NCI-H460 (cell line): ENCODE results near the gene ATG12. TPM values are rescaled to one million over a fixed set of nuclear protein-coding genes. Genes with fewer than 3 reads are reported as not detected.
"Not testable (repeated sequence)": the region's sequence is repeated elsewhere in the genome, so short reads cannot be mapped to it uniquely, and the experiment has no call there.

Experiments
- DNase-seq: peaks from one replicate; pipeline ENCODE4 v3.0.0-alpha.2; 2016; ENCODE audit warnings: low read depth; ENCODE audit errors: extremely low read depth
- polyA plus RNA-seq: library from polyadenylated mRNA; depleted of rRNA; stranded (reverse); fragments of >200 nt; gene quantifications from 2 replicates; pipeline ENCODE4 v1.2.3, GENCODE V29; 2014; cell fraction: nucleus; rRNA removed
- total RNA-seq: library from RNA; depleted of rRNA; stranded (reverse); fragments of >200 nt; shearing (Covaris generic); gene quantifications from 2 replicates; pipeline ENCODE4 v1.2.3, GENCODE V29; 2014; rRNA removed

ATG12 gene
- total RNA-seq = 59.8 and 82.9 TPM in 2 replicates
- 55.7 and 57.6 TPM in 2 replicates for polyA plus RNA-seq

DNA sequence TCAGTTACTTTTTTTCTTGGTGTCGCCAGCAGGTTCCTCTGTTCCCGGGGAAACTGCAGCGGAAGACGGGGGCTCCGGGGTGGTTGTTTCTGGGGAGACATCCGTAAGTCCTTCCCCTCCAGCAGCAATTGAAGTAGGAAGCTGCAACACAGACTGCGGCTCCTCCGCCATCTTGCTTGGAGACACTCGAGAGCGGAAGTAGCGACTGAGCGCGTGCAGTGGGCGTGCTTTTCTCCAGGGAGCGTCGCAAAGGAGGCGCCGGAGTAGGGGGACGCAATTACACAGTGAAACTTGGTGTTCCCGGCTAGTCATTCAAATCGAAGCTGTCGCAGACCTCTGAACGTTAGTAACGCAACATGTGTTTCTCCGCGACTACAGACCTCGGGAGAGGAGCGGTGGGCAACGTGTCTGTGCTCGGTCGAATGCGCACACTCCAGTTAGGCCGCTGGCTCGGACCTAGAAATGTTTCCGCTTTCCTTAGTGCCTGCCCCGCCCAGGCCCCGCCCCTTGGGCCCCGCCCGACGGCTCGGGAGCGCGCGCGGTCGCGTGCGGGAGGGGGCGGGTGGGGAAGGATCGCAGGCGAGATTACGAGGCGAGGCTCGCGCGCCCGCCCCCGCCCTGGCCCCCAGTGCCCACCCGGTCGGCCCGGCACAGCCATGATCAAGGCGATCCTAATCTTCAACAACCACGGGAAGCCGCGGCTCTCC is at the start of gene ATG12, which contains the start of gene AP3S1:
TSS of gene ATG12 (minus strand) at position 184 of the 707 bp plus-strand sequence. CDS start at position 171, 13 bp downstream.
TSS of gene AP3S1 (plus strand) at position 554 of the 707 bp plus-strand sequence. CDS start at position 657, 103 bp downstream.
- peak; percentile 91 for DNase-seq

DNA sequence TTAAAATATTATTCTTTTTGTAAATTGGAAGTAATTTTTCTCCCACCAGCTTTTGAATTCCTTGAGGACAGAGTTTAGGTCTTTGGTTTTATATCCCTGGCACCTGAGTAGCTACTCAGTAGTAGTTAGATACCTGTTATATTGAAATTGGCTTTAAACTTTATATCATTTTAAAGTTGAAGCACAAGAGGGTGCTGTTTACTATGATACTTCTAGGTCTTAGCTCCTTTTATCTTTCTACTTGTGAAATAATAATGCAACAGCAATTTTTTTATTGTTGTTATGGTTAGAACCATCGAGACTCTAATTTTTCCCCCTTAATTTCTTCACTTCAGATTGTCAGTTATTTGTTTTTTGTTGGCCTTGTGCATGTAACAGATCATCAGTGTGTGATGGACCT is 46.7 kb upstream of the ATG12 start:
- DNase-seq = no peak

- DNase-seq = not testable (repeated sequence)
Measured at GRCh38 chr5:115885208-115885607, 43.8 kb upstream of the ATG12 start.

DNA sequence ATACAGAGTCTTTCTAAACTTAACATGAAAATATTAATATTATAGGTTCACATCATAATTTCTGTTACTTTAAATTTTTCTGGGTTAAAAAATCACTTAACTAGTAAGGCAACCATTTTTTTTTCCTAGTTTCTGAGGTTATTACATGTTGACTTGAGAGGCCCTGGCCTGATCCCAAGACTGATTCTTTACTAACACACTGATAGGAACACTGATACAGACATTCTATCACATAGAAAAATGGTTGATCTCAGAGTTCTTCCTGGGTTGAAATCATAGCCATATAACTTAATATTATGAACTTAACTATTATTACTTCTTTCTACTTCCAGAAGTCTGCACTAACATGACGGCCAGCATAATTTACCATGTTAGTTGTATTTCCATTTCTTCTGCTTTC is 43.3 kb upstream of the ATG12 start:
- DNase-seq = no peak

DNA sequence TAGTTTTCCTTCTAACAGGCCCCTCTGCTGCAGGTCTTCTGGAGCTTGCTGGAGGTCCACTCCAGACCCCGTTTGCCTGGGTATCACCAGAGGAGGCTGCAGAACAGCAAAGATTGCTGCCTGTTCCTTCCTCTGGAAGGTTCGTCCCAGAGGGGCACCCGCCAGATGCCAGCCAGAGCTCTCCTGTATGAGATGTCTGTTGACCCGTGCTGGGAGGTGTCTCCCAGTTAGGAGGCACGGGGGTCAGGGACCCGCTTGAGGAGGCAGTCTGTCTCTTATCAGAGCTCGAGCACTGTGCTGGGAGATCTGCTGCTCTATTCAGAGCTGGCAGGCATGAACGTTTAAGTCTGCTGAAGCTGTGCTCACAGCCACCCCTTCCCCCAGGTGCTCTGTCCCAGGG is 41.1 kb upstream of the ATG12 start:
- DNase-seq = not testable (repeated sequence)

GRCh38 chr5:115877342-115877741 is 36.0 kb upstream of the ATG12 start:
- DNase-seq = not testable (repeated sequence)

GRCh38 chr5:115875447-115875846 is 34.1 kb upstream of the ATG12 start:
- DNase-seq = no peak

- no peak for DNase-seq
Measured at GRCh38 chr5:115873392-115873791, 32.0 kb upstream of the ATG12 start.

DNA sequence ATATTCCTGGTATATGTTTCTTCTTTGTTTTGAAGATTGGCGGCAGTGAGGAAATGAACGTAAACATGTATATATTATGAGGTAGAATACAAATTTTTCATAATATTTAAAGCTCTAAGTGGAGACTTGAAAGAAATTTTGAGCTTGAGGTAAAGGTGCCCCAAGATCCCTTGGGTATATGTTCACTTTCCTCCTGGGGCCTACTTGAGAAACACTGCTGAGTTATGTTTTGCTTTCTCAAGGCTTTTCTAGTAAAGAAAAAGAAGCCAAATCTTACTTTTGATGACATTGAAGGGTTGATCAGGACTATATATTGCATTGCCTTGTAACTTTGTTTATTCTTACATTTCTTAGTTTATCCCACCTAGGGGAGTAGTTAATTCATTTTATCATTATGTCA is 31.1 kb upstream of the ATG12 start:
- DNase-seq = no peak

- no peak for DNase-seq
Measured at GRCh38 chr5:115869256-115869795, 28.0 kb upstream of the ATG12 start.

DNA sequence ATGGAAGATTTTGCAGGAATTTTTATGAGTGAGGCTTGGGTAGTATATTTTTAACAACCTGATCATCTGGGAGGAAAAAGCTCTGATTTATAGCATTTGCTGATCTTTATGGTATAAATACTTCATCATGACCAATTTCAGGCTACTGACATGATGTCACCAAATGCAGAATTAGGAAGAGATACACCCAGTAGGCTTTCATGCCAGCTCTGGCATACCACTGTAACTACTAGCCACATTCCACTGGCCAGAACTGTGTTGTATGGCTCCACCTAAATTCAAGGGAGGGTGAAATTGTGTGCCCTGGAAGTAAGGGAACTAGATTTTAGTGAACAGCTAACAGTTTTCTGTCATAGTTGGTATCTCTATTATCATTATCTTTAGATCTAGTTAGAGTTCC is 18.0 kb upstream of the ATG12 start:
- no peak for DNase-seq

GRCh38 chr5:115858396-115858795 is 17.0 kb upstream of the ATG12 start:
- no peak for DNase-seq

DNA sequence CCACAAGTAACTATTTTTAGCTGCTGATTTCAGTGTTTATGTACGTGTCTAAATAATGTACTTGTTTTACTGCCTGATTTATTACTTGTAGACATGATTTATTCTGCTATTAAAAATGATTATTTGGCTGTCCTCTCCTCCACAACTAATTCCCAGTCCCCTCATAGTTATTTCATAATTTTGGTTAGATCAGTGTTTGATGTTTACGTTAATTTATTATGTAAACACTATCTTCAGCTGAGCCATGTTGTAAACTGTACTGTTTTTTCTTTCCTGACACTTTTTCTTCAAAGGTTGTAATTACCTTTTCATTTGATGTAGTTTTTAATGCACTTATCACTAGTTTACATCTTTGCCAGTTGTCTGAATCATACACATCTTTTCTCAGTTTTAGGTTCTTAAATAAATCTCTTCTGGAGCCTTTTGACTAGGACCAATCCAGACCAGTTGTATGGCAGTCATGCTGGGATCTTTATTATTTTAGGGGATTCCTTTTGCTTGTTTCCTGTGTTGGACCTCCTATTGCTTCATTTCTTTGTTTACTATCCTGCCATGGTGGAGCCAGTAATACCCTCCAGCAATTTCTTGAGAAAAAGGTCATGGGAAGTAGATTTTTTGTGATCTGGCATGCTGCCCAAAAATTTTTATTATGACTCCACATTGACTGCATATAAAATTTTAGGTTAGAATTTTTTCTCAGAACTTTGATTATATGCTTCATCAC is 16.4 kb upstream of the ATG12 start:
- DNase-seq = peak; percentile 22

DNA sequence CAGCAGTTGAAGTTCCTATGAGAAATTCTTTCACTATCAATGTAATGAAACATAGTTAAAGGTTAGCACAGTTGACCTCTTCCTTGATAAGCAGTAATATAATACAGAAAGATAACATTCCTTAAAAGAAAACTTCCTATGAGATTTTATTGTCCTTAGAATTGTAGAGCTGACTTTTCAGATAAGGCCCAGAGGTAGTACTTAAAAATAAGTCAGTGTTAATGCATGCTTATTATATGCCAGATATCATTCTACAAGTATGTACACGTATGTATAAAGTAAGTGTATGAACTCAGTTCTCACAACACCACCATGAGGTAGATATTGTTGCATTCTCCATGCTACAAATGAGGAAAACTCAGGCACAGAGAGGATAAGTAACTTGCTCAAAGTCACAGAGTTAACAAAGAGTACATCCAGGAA is 15.7 kb upstream of the ATG12 start:
- no peak for DNase-seq

GRCh38 chr5:115855959-115856358 is 14.6 kb upstream of the ATG12 start:
- no peak for DNase-seq

GRCh38 chr5:115854139-115854538 is 12.8 kb upstream of the ATG12 start:
- no peak for DNase-seq

DNA sequence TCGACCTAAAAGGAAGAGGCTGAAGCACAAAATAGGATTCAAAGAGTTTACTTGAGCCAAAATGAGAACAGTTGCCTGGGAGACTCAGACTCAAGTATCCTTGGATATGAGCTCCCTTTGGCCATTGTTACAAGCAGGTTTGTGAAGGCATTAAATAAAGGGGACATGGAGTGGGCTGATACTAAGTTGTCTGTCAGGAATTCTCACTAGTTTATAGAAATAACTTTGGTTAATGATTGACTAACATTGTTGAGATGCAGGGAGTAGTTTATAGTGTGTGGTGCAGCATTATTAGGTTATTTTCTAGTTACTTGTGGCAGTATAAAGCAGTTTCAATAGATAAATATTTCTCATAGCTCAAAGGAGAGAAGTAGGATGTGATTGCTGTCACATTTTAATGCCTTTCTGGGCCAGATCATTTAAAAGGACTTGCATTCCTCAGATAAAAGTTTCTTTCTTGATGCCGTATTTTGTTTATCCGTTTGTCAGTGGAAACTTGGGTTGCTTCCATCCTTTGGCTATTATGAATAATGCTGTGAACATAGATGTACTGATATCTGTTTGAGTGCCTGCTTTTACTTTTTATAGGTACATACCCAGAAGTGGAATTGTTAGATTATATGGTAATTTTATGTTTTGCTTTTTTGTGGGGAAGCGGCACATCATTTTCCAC is 9.5 kb upstream of the ATG12 start:
- DNase-seq = no peak

DNA sequence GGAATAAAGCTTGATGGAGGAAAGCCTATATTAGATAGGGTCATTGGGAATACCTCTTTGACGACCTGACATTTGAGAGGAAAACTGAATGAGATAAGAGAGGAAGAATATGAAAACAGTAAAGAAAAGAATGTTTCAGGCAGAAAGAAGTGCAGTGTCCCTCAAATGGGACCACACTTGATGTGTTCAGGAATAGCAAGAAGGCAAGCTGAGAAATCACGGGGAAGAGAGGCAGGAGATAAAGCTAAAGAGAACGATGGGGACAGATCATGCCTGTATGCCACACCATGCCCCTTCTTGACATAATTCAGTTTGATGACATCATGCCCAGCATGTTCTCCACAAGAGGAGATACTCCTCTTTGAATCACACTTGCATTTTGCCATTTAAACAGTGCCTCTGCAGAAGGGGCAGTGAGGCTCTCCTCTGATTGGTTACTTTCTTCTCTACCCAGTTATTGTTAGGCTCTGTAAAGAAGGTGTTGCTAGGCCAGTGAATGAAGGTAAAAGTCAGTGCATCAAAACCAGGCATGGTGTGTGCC is 8.0 kb upstream of the ATG12 start:
- DNase-seq = no peak

- no peak for DNase-seq
Measured at GRCh38 chr5:115847290-115847689, 5.9 kb upstream of the ATG12 start.

DNA sequence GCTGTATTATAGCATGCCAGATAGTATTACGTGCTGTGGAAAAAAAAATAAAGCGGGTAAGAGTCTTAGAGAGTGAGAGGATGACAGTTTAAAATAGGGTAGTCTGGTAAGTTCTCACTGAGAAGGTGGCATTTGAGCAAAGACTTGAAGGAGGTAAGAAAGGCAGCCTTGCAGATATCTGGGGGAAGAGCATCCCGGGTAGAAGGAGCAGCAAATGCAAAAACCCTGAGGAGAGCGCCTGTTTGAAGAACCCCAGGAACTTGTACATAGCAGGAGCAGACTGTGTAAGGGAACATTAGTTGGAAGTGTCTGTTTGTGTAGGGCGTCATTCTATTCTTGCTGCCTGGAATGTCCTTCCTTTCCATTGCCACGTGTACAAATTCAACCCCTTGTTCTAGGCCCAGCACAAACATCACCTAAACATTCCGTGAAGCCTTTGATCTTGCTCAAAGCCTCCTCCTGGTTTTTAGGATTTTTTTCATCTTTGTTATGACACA is 3.0 kb upstream of the ATG12 start:
- no peak for DNase-seq
